GM19328 (cell line): ENCODE data around the gene HOXB9.

Experiments used
- ATAC-seq: cut with Tn5 transposase; IDR thresholded peaks from one replicate; pipeline ENCODE4 v1.9.1; 2021; ENCODE audit warnings: mild to moderate bottlenecking, moderate library complexity; ENCODE audit not compliant: unreplicated experiment

The HOXB9 gene

GRCh38 chr17:48588528-48588927, 37.6 kb downstream of the HOXB9 start:
- no peak for ATAC-seq

GRCh38 chr17:48588074-48588415, 38.1 kb downstream of the HOXB9 start:
- no peak for ATAC-seq

GRCh38 chr17:48587276-48588073, 38.7 kb downstream of the HOXB9 start:
- no peak for ATAC-seq

- no peak for ATAC-seq
Observed at GRCh38 chr17:48586355-48587258, 39.6 kb downstream of the HOXB9 start.

GRCh38 chr17:48584223-48584741, 41.9 kb downstream of the HOXB9 start:
- no peak for ATAC-seq

- ATAC-seq: no peak
Observed at GRCh38 chr17:48583708-48584222, 42.4 kb downstream of the HOXB9 start.

GRCh38 chr17:48582750-48583069, 43.4 kb downstream of the HOXB9 start:
- no peak for ATAC-seq

GRCh38 chr17:48579760-48580554, 46.2 kb downstream of the HOXB9 start:
- ATAC-seq: no peak

GRCh38 chr17:48579471-48579759, 46.7 kb downstream of the HOXB9 start:
- ATAC-seq: no peak

- no peak for ATAC-seq
Observed at GRCh38 chr17:48578616-48579470, 47.3 kb downstream of the HOXB9 start.

GRCh38 chr17:48577946-48578615, 48.1 kb downstream of the HOXB9 start, which contains the start of gene HOXB4:
HOXB4 (minus strand) TSS chr17:48578350; CDS start chr17:48578319, 31 bp downstream.
- no peak for ATAC-seq

GRCh38 chr17:48577330-48577945, 48.7 kb downstream of the HOXB9 start:
- no peak for ATAC-seq

- no peak for ATAC-seq
Observed at GRCh38 chr17:48576479-48577309, 49.5 kb downstream of the HOXB9 start.

GRCh38 chr17:48575673-48576478, 50.3 kb downstream of the HOXB9 start:
- ATAC-seq: no peak

GRCh38 chr17:48575066-48575582, 51.0 kb downstream of the HOXB9 start:
- no peak for ATAC-seq

- ATAC-seq: no peak
Observed at GRCh38 chr17:48574505-48575065, 51.6 kb downstream of the HOXB9 start.
